Sigmoid colon (tissue), 4 donors: ENCODE data around the gene PTK7.

Source experiments
- CTCF ChIP-seq, 4 experiments: fragments of 450-650 bp in 3 of 4; fragments of 200-600 bp in 1 of 4; IDR thresholded peaks; one replicate each; pipeline ENCODE4 v1.5.1; 2016 to 2019; ENCODE audit warnings: antibody characterized with exemption in 4 of 4, mild to moderate bottlenecking in 3 of 4, moderate library complexity in 2 of 4
- EP300 ChIP-seq, 4 donors: sonication (generic); formaldehyde crosslinking; IDR thresholded peaks; one replicate each; pipeline ENCODE4 v1.6.1; 2017; ENCODE audit warnings: antibody characterized with exemption in 4 of 4
- POLR2A ChIP-seq, 2 donors: fragments of 450-650 bp; IDR thresholded peaks; one replicate each; pipeline ENCODE4 v1.6.1; 2016; ENCODE audit warnings: antibody characterized with exemption in 2 of 2, mild to moderate bottlenecking in 2 of 2, moderate library complexity in 2 of 2

GRCh38 chr6:43175676-43176422, 99.7 kb downstream of the PTK7 start:
- TF ChIP-seq CTCF (IDR thresholded peaks at IDR 0.05), result no peak
- TF ChIP-seq EP300 (IDR thresholded peaks at IDR 0.05), result no peak
- no peak for TF ChIP-seq POLR2A (IDR thresholded peaks at IDR 0.05)
